Activated B cell treated with CpG ODN at 0.5 μM for 24 hours (primary cell): Measurements from ENCODE around the gene KLK3. TPM values are rescaled to one million over a fixed set of nuclear protein-coding genes. Genes with fewer than 3 reads are reported as not detected.

Source experiments
- ATAC-seq: fragments of 200-7000 bp; cut with Tn5 transposase; one replicate; pipeline ENCODE4 v1.10.0; 2021; ENCODE audit warnings: low read depth, mild to moderate bottlenecking, moderate library complexity
- CTCF ChIA-PET: fragments of 350-600 bp; sonication (Branson Sonifier 250); formaldehyde crosslinking; loops from one replicate; lab custom pipeline; 2021; ENCODE audit warnings: antibody characterized with exemption; lab: Charles Lee
- POLR2A ChIA-PET: fragments of 350-600 bp; sonication (Branson Sonifier 250); formaldehyde crosslinking; loops from one replicate; lab custom pipeline; 2021; ENCODE audit warnings: antibody characterized with exemption; lab: Charles Lee
- DNase-seq: peaks from one replicate; pipeline ENCODE4 v3.0.0; 2022
- H3K27ac Mint-ChIP-seq: one replicate; pipeline ENCODE4 v1.8.0; 2020; ENCODE audit warnings: mixed read lengths
- H3K27me3 Mint-ChIP-seq: one replicate; pipeline ENCODE4 v1.8.0; 2021; ENCODE audit warnings: mixed read lengths
- H3K36me3 Mint-ChIP-seq: one replicate; pipeline ENCODE4 v1.8.0; 2021; ENCODE audit warnings: low read depth, mixed read lengths
- H3K4me1 Mint-ChIP-seq: one replicate; pipeline ENCODE4 v1.8.0; 2021; ENCODE audit warnings: mixed read lengths
- H3K4me3 Mint-ChIP-seq: one replicate; pipeline ENCODE4 v1.8.0; 2020; ENCODE audit warnings: mild to moderate bottlenecking, mixed read lengths
- H3K9me3 Mint-ChIP-seq: one replicate; pipeline ENCODE4 v1.8.0; 2020; ENCODE audit warnings: mixed read lengths
- CTCF ChIP-seq: fragments of 200-600 bp; IDR thresholded peaks from one replicate; pipeline ENCODE4 v1.8.0; 2022; ENCODE audit warnings: antibody characterized with exemption, mild to moderate bottlenecking
- intact Hi-C: fragments of 100-400 bp; cut with micrococcal nuclease; formaldehyde crosslinking; loops from one replicate; pipeline ENCODE4 v1.15.1; 2024
- total RNA-seq: library from RNA; stranded (reverse); gene quantifications from 2 replicates; pipeline ENCODE4 v1.2.3, GENCODE V29; 2022

Gene KLK3
- total RNA-seq, 1 donor from 2014 or later = not detected

- H3K4me1 Mint-ChIP-seq = peaks cover 46% of the 10 kb centered on the region
- H3K27me3 Mint-ChIP-seq = no peaks in the 10 kb centered on the region
- ATAC-seq (peak; percentile 33), DNase-seq (no peak)
- intact Hi-C loops = loop anchor here (5.0 kb wide), 2 partner anchors 60 to 555 kb away; no protein-coding TSS in a partner anchor
- H3K9me3 Mint-ChIP-seq = peaks cover 4% of the 10 kb centered on the region
- no peak for TF ChIP-seq CTCF
- H3K36me3 Mint-ChIP-seq = no peaks in the 10 kb centered on the region
- H3K4me3 Mint-ChIP-seq = peak overlapping the region; percentile 24
- ChIA-PET CTCF (interaction anchor here (0.9 kb wide), 1 partner anchor 25 kb away, joined by 5 read pairs; no protein-coding TSS in a partner anchor), POLR2A (interaction anchor here (0.7 to 1.6 kb wide), 5 partner anchors 25 to 478 kb away, joined by 3 to 11 read pairs (median 3); no protein-coding TSS in a partner anchor)
- H3K27ac Mint-ChIP-seq = peak overlapping the region; percentile 85
These were observed 42.5 kb downstream of the KLK3 start for GRCh38 chr19:50897191-50897607.

- H3K9me3 Mint-ChIP-seq = peaks cover 4% of the 10 kb centered on the region
- DNase-seq = no peak
- peaks cover 41% of the 10 kb centered on the region for H3K4me1 Mint-ChIP-seq
- H3K27me3 Mint-ChIP-seq = no peaks in the 10 kb centered on the region
- intact Hi-C loops = loop anchor here (5.0 kb wide), 2 partner anchors 60 to 555 kb away; no protein-coding TSS in a partner anchor
- ChIA-PET CTCF (no interaction called here), POLR2A (interaction anchor here (1.5 to 1.6 kb wide), 2 partner anchors 94 to 97 kb away, joined by 3 to 11 read pairs; no protein-coding TSS in a partner anchor)
- peak overlapping the region; percentile 85 for H3K27ac Mint-ChIP-seq
- H3K4me3 Mint-ChIP-seq = no peak overlapping the region
- no peak for ATAC-seq
- H3K36me3 Mint-ChIP-seq = no peaks in the 10 kb centered on the region
- TF ChIP-seq CTCF = no peak
These were observed 42.9 kb downstream of the KLK3 start for GRCh38 chr19:50897612-50898011.

GRCh38 chr19:50898018-50898417 is 43.3 kb downstream of the KLK3 start:
- Mint-ChIP-seq H3K4me3 (no peak overlapping the region), H3K27ac (peak overlapping the region; percentile 85)

GRCh38 chr19:50899569-50899968 is 44.9 kb downstream of the KLK3 start:
- H3K27ac Mint-ChIP-seq = peak overlapping the region; percentile 35
- no peaks in the 10 kb centered on the region for H3K36me3 Mint-ChIP-seq
- POLR2A ChIA-PET = interaction anchor here (1.4 kb wide), 1 partner anchor 10 kb away, joined by 5 read pairs; no protein-coding TSS in a partner anchor
- H3K9me3 Mint-ChIP-seq = peaks cover 4% of the 10 kb centered on the region
- DNase-seq (no peak), ATAC-seq (no peak)
- no peak overlapping the region for H3K4me3 Mint-ChIP-seq
- CTCF ChIA-PET = no interaction called here
- TF ChIP-seq CTCF = no peak
- no peaks in the 10 kb centered on the region for H3K27me3 Mint-ChIP-seq
- H3K4me1 Mint-ChIP-seq = peaks cover 37% of the 10 kb centered on the region
- intact Hi-C loops = loop anchor here (5.0 kb wide), 2 partner anchors 62 to 557 kb away; no protein-coding TSS in a partner anchor

More at GRCh38 chr19:50898018-50898417, 43.3 kb downstream of the KLK3 start:
- POLR2A ChIA-PET = no interaction called here
- ATAC-seq (no peak), DNase-seq (no peak)
- intact Hi-C loops = loop anchor here (5.0 kb wide), 2 partner anchors 61 to 556 kb away; no protein-coding TSS in a partner anchor
- peaks cover 4% of the 10 kb centered on the region for H3K9me3 Mint-ChIP-seq
- H3K27me3 Mint-ChIP-seq = no peaks in the 10 kb centered on the region
- H3K36me3 Mint-ChIP-seq = no peaks in the 10 kb centered on the region
- no peak for TF ChIP-seq CTCF
- H3K4me1 Mint-ChIP-seq = peaks cover 41% of the 10 kb centered on the region
- CTCF ChIA-PET = no interaction called here

- ChIA-PET CTCF (no interaction called here), POLR2A (no interaction called here)
- intact Hi-C loops = no loop called here
- Mint-ChIP-seq H3K4me3 (no peak overlapping the region), H3K27ac (no peak overlapping the region), H3K27me3 (peaks cover 9% of the 10 kb centered on the region), H3K4me1 (peaks cover 14% of the 10 kb centered on the region), H3K36me3 (no peaks in the 10 kb centered on the region), H3K9me3 (no peaks in the 10 kb centered on the region)
- TF ChIP-seq CTCF = no peak
- DNase-seq (no peak), ATAC-seq (no peak)
These were observed 47.9 kb downstream of the KLK3 start for GRCh38 chr19:50902640-50903039.
